IMR-90 (cell line): Measurements from ENCODE around the gene NSL1.

Experiments
- CEBPB ChIP-seq: IDR thresholded peaks from 2 replicates; pipeline ENCODE4 v1.6.1; 2012; ENCODE audit warnings: low read depth, low read length, improper control_type of control experiment
- CHD1 ChIP-seq: IDR thresholded peaks from 2 replicates; pipeline ENCODE4 v1.6.1; 2012; ENCODE audit warnings: low read depth, low read length, improper control_type of control experiment
- CTCF ChIP-seq: conservative IDR thresholded peaks from 2 replicates; pipeline ENCODE4 v1.5.1; 2012; ENCODE audit warnings: mild to moderate bottlenecking, low read depth, low read length, improper control_type of control experiment
- ELK1 ChIP-seq: fragments of 150-350 bp; IDR thresholded peaks from 2 replicates; pipeline ENCODE4 v1.6.1; 2016; ENCODE audit warnings: low read depth, mild to moderate bottlenecking, low read length, moderate library complexity, borderline replicate concordance
- MAFK ChIP-seq: IDR thresholded peaks from 2 replicates; pipeline ENCODE4 v1.6.1; 2012; ENCODE audit warnings: low read depth, low read length, improper control_type of control experiment
- MAZ ChIP-seq: IDR thresholded peaks from 2 replicates; pipeline ENCODE4 v1.6.1; 2012; ENCODE audit warnings: low read depth, mild to moderate bottlenecking, low read length, improper control_type of control experiment, moderate library complexity, borderline replicate concordance
- POLR2A ChIP-seq: IDR thresholded peaks from 2 replicates; pipeline ENCODE4 v1.6.1; 2012; ENCODE audit warnings: mild to moderate bottlenecking, low read depth, low read length
- RCOR1 ChIP-seq: IDR thresholded peaks from 2 replicates; pipeline ENCODE4 v1.6.1; 2012; ENCODE audit warnings: mild to moderate bottlenecking, low read length, improper control_type of control experiment; ENCODE audit not compliant: insufficient replicate concordance
- RFX5 ChIP-seq: IDR thresholded peaks from 2 replicates; pipeline ENCODE4 v1.8.0; 2012; ENCODE audit warnings: low read depth, mild to moderate bottlenecking, low read length, moderate library complexity
- USF2 ChIP-seq: fragments of 150-350 bp; IDR thresholded peaks from 2 replicates; pipeline ENCODE4 v1.6.1; 2017; ENCODE audit warnings: mild to moderate bottlenecking, antibody characterized with exemption, low read length, low read depth

- TF ChIP-seq POLR2A (no peak), CTCF (no peak), MAFK (no peak), CEBPB (no peak), CHD1 (no peak), RCOR1 (no peak), RFX5 (no peak), MAZ (no peak), USF2 (no peak), ELK1 (no peak)
These were observed 38.6 kb downstream of the NSL1 start for GRCh38 chr1:212752934-212753497.
